Panc1 (cell line): ENCODE data around the gene UROC1. TPM values are rescaled to one million over a fixed set of nuclear protein-coding genes. Genes with fewer than 3 reads are reported as not detected.

ENCODE experiments used
- ATAC-seq: fragments of 200-7000 bp; cut with Tn5 transposase; 2 replicates; pipeline ENCODE4 v1.9.1; 2020; ENCODE audit warnings: mild to moderate bottlenecking, moderate library complexity
- BruUV-seq: library from RNA; stranded (reverse); fragments of 400-500 nt; replicated peaks from 2 replicates; lab custom pipeline; 2021; lab: Mats Ljungman, UMichigan
- CTCF ChIA-PET: fragments of 300-600 bp; sonication (Branson Sonifier 250); formaldehyde crosslinking; loops from one replicate; lab custom pipeline; 2022; ENCODE audit warnings: antibody characterized with exemption; lab: Charles Lee
- POLR2A ChIA-PET: fragments of 300-600 bp; sonication (Branson Sonifier 250); formaldehyde crosslinking; loops from one replicate; lab custom pipeline; 2022; ENCODE audit warnings: antibody characterized with exemption; lab: Charles Lee
- DNase-seq: peaks from one replicate; pipeline ENCODE4 v3.0.0-alpha.2; 2010; ENCODE audit warnings: low read depth, low spot score
- H3K27ac ChIP-seq: 2 replicates; pipeline ENCODE4 v1.5.1; 2011; ENCODE audit warnings: mild to moderate bottlenecking, low read length, inconsistent platforms
- H3K27me3 ChIP-seq: fragments of 200-500 bp; sonication (Bioruptor generic); 2 replicates; pipeline ENCODE4 v1.6.0; 2014; ENCODE audit warnings: low read length, inconsistent platforms; ENCODE audit not compliant: control insufficient read depth, insufficient read depth
- H3K36me3 ChIP-seq: fragments of 200-500 bp; sonication (Bioruptor generic); 2 replicates; pipeline ENCODE4 v1.5.1; 2014; ENCODE audit warnings: inconsistent platforms, mild to moderate bottlenecking, low read length, moderate library complexity; ENCODE audit not compliant: control insufficient read depth, insufficient read depth
- H3K4me1 ChIP-seq: 2 replicates; pipeline ENCODE4 v1.5.1; 2011; ENCODE audit warnings: inconsistent platforms, mild to moderate bottlenecking, low read length, moderate library complexity; ENCODE audit not compliant: control insufficient read depth, insufficient read depth
- H3K4me3 ChIP-seq, 2 experiments: 2 replicates each; pipeline ENCODE4 v1.5.1; 2011 to 2012; ENCODE audit warnings: low read depth in 2 of 2, low read length in 2 of 2, mild to moderate bottlenecking in 2 of 2, inconsistent platforms in 1 of 2, moderate library complexity in 1 of 2
- H3K9me3 ChIP-seq: fragments of 200-500 bp; sonication (Bioruptor generic); 2 replicates; pipeline ENCODE4 v1.5.1; 2014; ENCODE audit warnings: low read depth, mild to moderate bottlenecking, inconsistent platforms, low read length, moderate library complexity; ENCODE audit not compliant: control insufficient read depth, insufficient read depth
- CTCF ChIP-seq: fragments of 450-650 bp; IDR thresholded peaks from 2 replicates; pipeline ENCODE4 v1.5.1; 2017; ENCODE audit warnings: mild to moderate bottlenecking
- POLR2AphosphoS5 ChIP-seq: IDR thresholded peaks from 2 replicates; pipeline ENCODE4 v1.6.1; 2012; ENCODE audit warnings: mild to moderate bottlenecking, low read depth, low read length, moderate library complexity
- REST ChIP-seq, 2 experiments: IDR thresholded peaks; 2 replicates each; pipeline ENCODE4 v1.6.1; 2011 to 2012; ENCODE audit warnings: low read depth in 2 of 2, control low read depth in 1 of 2, low read length in 1 of 2, mild to moderate bottlenecking in 1 of 2, moderate library complexity in 1 of 2; ENCODE audit not compliant: insufficient read depth in 1 of 2
- SIN3A ChIP-seq: IDR thresholded peaks from 2 replicates; pipeline ENCODE4 v1.6.1; 2012; ENCODE audit warnings: low read depth, mild to moderate bottlenecking, low read length, moderate library complexity, borderline replicate concordance; ENCODE audit not compliant: insufficient read depth
- TCF7L2 ChIP-seq: IDR thresholded peaks from 2 replicates; pipeline ENCODE4 v1.6.1; 2011; ENCODE audit warnings: mild to moderate bottlenecking, low read depth, low read length, inconsistent platforms
- in situ Hi-C: cut with HindIII; loops from 2 replicates; pipeline ENCODE4 v1.10.0; 2016; ENCODE audit warnings: low sequenced_read_pairs, low pct_unique_long_range_greater_than_20kb
- intact Hi-C: fragments of 100-400 bp; cut with micrococcal nuclease; formaldehyde crosslinking; loops from one replicate; pipeline ENCODE4 v1.10.0; 2022; ENCODE audit not compliant: unreplicated experiment
- total RNA-seq: library from RNA; stranded (reverse); gene quantifications from one replicate; pipeline ENCODE4 v1.2.1, GENCODE V29; 2021; ENCODE audit not compliant: unreplicated experiment

UROC1 gene
- total RNA-seq, 1 experiment from 2014 or later = not detected

- H3K27me3 ChIP-seq = peaks cover 10% of the 10 kb centered on the region
- H3K4me1 ChIP-seq = no peaks in the 10 kb centered on the region
- POLR2A ChIA-PET = interaction anchor here (0.5 kb wide), 1 partner anchor 588 kb away, joined by 3 read pairs; no protein-coding TSS in a partner anchor
- DNase-seq (no peak), ATAC-seq (no peak)
- in situ Hi-C loops (no loop called here), intact Hi-C loops (no loop called here)
- H3K4me3 ChIP-seq = no peak overlapping the region
- H3K9me3 ChIP-seq = no peaks in the 10 kb centered on the region
- H3K27ac ChIP-seq = no peak overlapping the region
- no peaks in the 10 kb centered on the region for H3K36me3 ChIP-seq
- TF ChIP-seq SIN3A (no peak), CTCF (no peak), REST (IDR thresholded peaks at IDR 0.05; ENCODE audit: insufficient read depth in 1 of 2, low read depth in 2 of 2, low read length in 1 of 2) (no peak), POLR2AphosphoS5 (no peak), TCF7L2 (no peak)
- no TSS peak for BruUV-seq
- CTCF ChIA-PET = no interaction called here
These were observed 13.9 kb downstream of the UROC1 start for GRCh38 chr3:126503701-126504100.

- Histone ChIP-seq H3K4me1 (no peaks in the 10 kb centered on the region), H3K27me3 (peaks cover 10% of the 10 kb centered on the region), H3K27ac (no peak overlapping the region), H3K4me3 (no peak overlapping the region), H3K9me3 (no peaks in the 10 kb centered on the region), H3K36me3 (no peaks in the 10 kb centered on the region)
- in situ Hi-C loops = no loop called here
- no peak for TF ChIP-seq CTCF
- TF ChIP-seq REST (IDR thresholded peaks at IDR 0.05; ENCODE audit: insufficient read depth in 1 of 2, low read depth in 2 of 2, low read length in 1 of 2) = no peak
- no peak for TF ChIP-seq TCF7L2
- no peak for TF ChIP-seq SIN3A
- TF ChIP-seq POLR2AphosphoS5 = no peak
- ChIA-PET CTCF (interaction anchor here (0.6 kb wide), 1 partner anchor 8 kb away, joined by 3 read pairs; no protein-coding TSS in a partner anchor), POLR2A (no interaction called here)
- no peak for DNase-seq
- no TSS peak for BruUV-seq
- ATAC-seq = no peak
- intact Hi-C loops = no loop called here
These were observed 14.9 kb downstream of the UROC1 start for GRCh38 chr3:126502656-126503055.
